Ishikawa (cell line): ENCODE results near the gene CERS3.

ENCODE experiments used
- CEBPB ChIP-seq: IDR thresholded peaks from 2 replicates; pipeline ENCODE4 v1.6.1; 2012
- CREB1 ChIP-seq: IDR thresholded peaks from 2 replicates; pipeline ENCODE4 v1.6.1; 2012; ENCODE audit warnings: low read depth
- EGR1 ChIP-seq: IDR thresholded peaks from 2 replicates; pipeline ENCODE4 v1.6.1; 2012
- EP300 ChIP-seq: IDR thresholded peaks from 2 replicates; pipeline ENCODE4 v1.6.1; 2012; ENCODE audit warnings: borderline replicate concordance
- FOXM1 ChIP-seq: IDR thresholded peaks from 2 replicates; pipeline ENCODE4 v1.6.1; 2012; ENCODE audit warnings: low read depth, borderline replicate concordance
- RAD21 ChIP-seq: IDR thresholded peaks from 2 replicates; pipeline ENCODE4 v1.6.1; 2012; ENCODE audit warnings: low read depth
- REST ChIP-seq: IDR thresholded peaks from 2 replicates; pipeline ENCODE4 v1.6.1; 2012; ENCODE audit warnings: low read depth, mild to moderate bottlenecking
- TAF1 ChIP-seq: IDR thresholded peaks from 2 replicates; pipeline ENCODE4 v1.6.1; 2012; ENCODE audit warnings: low read depth, mild to moderate bottlenecking
- TCF12 ChIP-seq: IDR thresholded peaks from 2 replicates; pipeline ENCODE4 v1.6.1; 2012; ENCODE audit warnings: low read depth
- TEAD4 ChIP-seq: IDR thresholded peaks from 2 replicates; pipeline ENCODE4 v1.6.1; 2012
- YY1 ChIP-seq: IDR thresholded peaks from 2 replicates; pipeline ENCODE4 v1.6.1; 2012; ENCODE audit warnings: low read depth
- ZBTB7A ChIP-seq: IDR thresholded peaks from 2 replicates; pipeline ENCODE4 v1.6.1; 2012; ENCODE audit warnings: low read depth
- TF ChIP-seq, protein P1 (sequence below): IDR thresholded peaks from 2 replicates; pipeline ENCODE4 v1.6.1; 2012
- TF ChIP-seq, protein P2 (sequence below): IDR thresholded peaks from 2 replicates; pipeline ENCODE4 v1.6.1; 2012

CERS3 gene

DNA sequence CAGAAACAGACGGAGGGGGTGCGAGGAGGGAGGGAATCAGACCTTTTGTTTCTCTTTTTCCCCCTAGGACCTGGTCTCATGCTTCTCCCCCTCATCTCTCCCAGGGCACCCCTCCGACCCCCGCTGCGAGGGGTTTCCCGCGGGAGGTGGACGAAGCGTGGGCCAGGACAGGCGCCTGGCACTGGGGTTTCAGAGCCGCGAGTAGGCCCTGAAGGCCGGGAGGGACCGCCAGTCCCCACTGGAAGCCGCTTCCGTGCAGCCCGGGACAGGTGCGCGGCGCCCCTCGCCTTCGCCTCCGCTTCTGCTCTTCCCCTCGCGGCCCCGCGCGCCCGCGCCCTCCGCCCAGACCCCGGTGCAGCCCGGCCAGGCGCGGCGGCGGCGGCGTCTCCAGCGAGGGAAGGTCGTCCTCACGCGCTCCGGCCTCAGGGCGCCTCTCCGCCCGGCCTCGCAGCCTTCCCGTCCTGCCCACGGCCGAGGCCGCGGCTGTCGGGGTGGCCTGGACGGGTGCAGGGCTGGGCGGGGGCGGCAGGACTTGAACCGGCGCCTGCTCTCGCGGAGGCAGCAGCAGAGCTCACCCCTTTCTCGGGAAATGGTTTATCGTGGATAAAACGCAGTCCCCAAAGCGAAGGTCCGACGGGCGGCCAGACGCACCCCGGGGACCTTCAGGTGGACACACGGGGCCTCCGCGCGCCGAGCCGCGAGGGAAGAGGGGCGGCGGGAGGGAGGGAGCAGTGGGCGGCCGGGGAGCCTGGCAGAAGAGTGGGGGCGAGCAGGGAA is 155.4 kb downstream of the CERS3 start:
- TF ChIP-seq FOXM1 (no peak), EGR1 (no peak), CREB1 (no peak), EP300 (no peak), TAF1 (no peak), CEBPB (no peak), ZBTB7A (no peak), YY1 (no peak)

GRCh38 chr15:100372739-100373119 is 156.0 kb downstream of the CERS3 start:
- TF ChIP-seq TCF12 (no peak), TEAD4 (no peak), EP300 (no peak), FOXM1 (no peak), ZBTB7A (no peak), RAD21 (no peak), YY1 (no peak), EGR1 (no peak)
- TF ChIP-seq, protein P1, sequence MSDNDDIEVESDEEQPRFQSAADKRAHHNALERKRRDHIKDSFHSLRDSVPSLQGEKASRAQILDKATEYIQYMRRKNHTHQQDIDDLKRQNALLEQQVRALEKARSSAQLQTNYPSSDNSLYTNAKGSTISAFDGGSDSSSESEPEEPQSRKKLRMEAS, result no peak
- TF ChIP-seq, protein P2, sequence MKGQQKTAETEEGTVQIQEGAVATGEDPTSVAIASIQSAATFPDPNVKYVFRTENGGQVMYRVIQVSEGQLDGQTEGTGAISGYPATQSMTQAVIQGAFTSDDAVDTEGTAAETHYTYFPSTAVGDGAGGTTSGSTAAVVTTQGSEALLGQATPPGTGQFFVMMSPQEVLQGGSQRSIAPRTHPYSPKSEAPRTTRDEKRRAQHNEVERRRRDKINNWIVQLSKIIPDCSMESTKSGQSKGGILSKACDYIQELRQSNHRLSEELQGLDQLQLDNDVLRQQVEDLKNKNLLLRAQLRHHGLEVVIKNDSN, result no peak

DNA sequence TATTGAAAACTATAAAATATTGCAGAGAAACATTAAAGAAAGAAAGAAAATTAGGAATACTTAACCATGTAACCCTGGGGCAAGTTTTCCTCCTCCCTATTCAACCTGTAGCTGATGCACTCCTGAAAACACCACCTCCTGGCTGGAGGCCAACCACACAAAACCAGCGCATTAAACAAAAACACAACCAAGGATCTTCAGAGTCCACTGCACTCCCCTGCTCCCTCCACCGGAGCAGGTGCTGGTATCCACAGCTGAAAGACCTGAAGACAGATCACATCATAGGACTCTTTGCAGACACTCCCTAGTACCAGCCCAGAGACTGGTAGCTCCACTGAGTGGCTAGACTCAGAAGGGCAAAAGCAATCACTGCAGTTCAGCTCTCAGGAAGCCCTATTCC is 173.4 kb downstream of the CERS3 start:
- TF ChIP-seq CEBPB (no peak), FOXM1 (no peak), CREB1 (no peak), TCF12 (no peak), REST (no peak), ZBTB7A (no peak)
- TF ChIP-seq, protein P1, result no peak

- TF ChIP-seq, protein P2, result no peak
- TF ChIP-seq FOXM1, result no peak
Observed at GRCh38 chr15:100353449-100353848, 175.3 kb downstream of the CERS3 start.

- TF ChIP-seq FOXM1, result 0 out of 2 replicates have a peak, but pooled peaks have one; percentile 2
- no peak for TF ChIP-seq TEAD4
Observed at GRCh38 chr15:100350434-100351226, 178.1 kb downstream of the CERS3 start.
